CD4-positive, alpha-beta T cell (primary cell): ENCODE measurements around the gene APP. TPM values are rescaled to one million over a fixed set of nuclear protein-coding genes. Genes with fewer than 3 reads are reported as not detected.

Experiments used
- ATAC-seq: fragments of 200-7000 bp; cut with Tn5 transposase; one replicate; pipeline ENCODE4 v1.10.0; 2022; ENCODE audit warnings: mild to moderate bottlenecking; ENCODE audit not compliant: poor library complexity
- CTCF ChIA-PET: fragments of 350-600 bp; sonication (Branson Sonifier 250); formaldehyde crosslinking; loops from one replicate; lab custom pipeline; 2021; ENCODE audit warnings: antibody characterized with exemption, inconsistent platforms; lab: Charles Lee
- POLR2A ChIA-PET: fragments of 350-600 bp; sonication (Branson Sonifier 250); formaldehyde crosslinking; loops from one replicate; lab custom pipeline; 2021; ENCODE audit warnings: antibody characterized with exemption, inconsistent platforms; lab: Charles Lee
- DNase-seq, 14 experiments: peaks; one replicate each; pipeline ENCODE4 v3.0.0-alpha.2; 2013 to 2020; ENCODE audit warnings: mixed read lengths in 2 of 14
- H3K27ac ChIP-seq, 2 donors: one replicate each; pipeline versions ENCODE4 v1.5.1 to v1.7.0; 2013; ENCODE audit warnings: low read length in 2 of 2, low read depth in 1 of 2, mild to moderate bottlenecking in 1 of 2
- H3K27me3 ChIP-seq, 2 experiments: 1 replicate in 1 of 2; 2 replicates in 1 of 2; pipeline versions ENCODE4 v1.6.1 to v1.7.0; 2013; ENCODE audit warnings: low read length in 2 of 2, control low read depth in 1 of 2, mild to moderate bottlenecking in 1 of 2, moderate library complexity in 1 of 2; ENCODE audit not compliant: insufficient read depth in 2 of 2, control insufficient read depth in 1 of 2
- H3K36me3 ChIP-seq: one replicate; pipeline ENCODE4 v1.6.1; 2013; ENCODE audit warnings: low read length, control low read depth; ENCODE audit not compliant: insufficient read depth
- H3K4me1 ChIP-seq: one replicate; pipeline ENCODE4 v1.6.1; 2013; ENCODE audit warnings: low read length, control low read depth; ENCODE audit not compliant: insufficient read depth
- H3K4me3 ChIP-seq: one replicate; pipeline ENCODE4 v1.5.1; 2013; ENCODE audit warnings: mild to moderate bottlenecking, low read length, moderate library complexity
- H3K9me3 ChIP-seq, 2 experiments: 1 replicate in 1 of 2; 2 replicates in 1 of 2; pipeline versions ENCODE4 v1.6.1 to v1.7.0; 2013; ENCODE audit warnings: low read length in 2 of 2, mild to moderate bottlenecking in 2 of 2, control low read depth in 1 of 2, moderate library complexity in 1 of 2; ENCODE audit not compliant: control insufficient read depth in 1 of 2, insufficient read depth in 1 of 2
- H3K27ac Mint-ChIP-seq: one replicate; pipeline ENCODE4 v1.8.0; 2020; ENCODE audit warnings: mixed read lengths
- H3K27me3 Mint-ChIP-seq: one replicate; pipeline ENCODE4 v1.8.0; 2021; ENCODE audit warnings: mixed read lengths
- H3K36me3 Mint-ChIP-seq: one replicate; pipeline ENCODE4 v1.8.0; 2021; ENCODE audit warnings: low read depth, mixed read lengths
- H3K4me1 Mint-ChIP-seq: one replicate; pipeline ENCODE4 v1.8.0; 2021; ENCODE audit warnings: low read depth, mixed read lengths
- H3K4me3 Mint-ChIP-seq: one replicate; pipeline ENCODE4 v1.8.0; 2020; ENCODE audit warnings: mild to moderate bottlenecking, mixed read lengths
- H3K9me3 Mint-ChIP-seq: one replicate; pipeline ENCODE4 v1.8.0; 2020; ENCODE audit warnings: mixed read lengths
- intact Hi-C, 2 experiments: fragments of 100-400 bp; cut with DNase I in 1 of 2; cut with micrococcal nuclease in 1 of 2; formaldehyde crosslinking; loops; one replicate each; pipeline versions ENCODE4 v1.15.1 to v1.9.0; 2023 to 2025; cut with DNase I, micrococcal nuclease
- total RNA-seq, 174 experiments: library from RNA in 2 of 174; stranded (reverse) in 2 of 174; gene quantifications; one replicate each; pipeline ENCODE4 v1.2.3 and lab custom pipeline; 2021 to 2026
- TF ChIP-seq, protein P1 (sequence below): fragments of 200-600 bp; IDR thresholded peaks from one replicate; pipeline ENCODE4 v1.8.0; 2022; ENCODE audit warnings: antibody characterized with exemption, mild to moderate bottlenecking

The APP gene
- total RNA-seq, 2 experiments from 2014 or later, result 43.6 to 44.4 TPM

DNA sequence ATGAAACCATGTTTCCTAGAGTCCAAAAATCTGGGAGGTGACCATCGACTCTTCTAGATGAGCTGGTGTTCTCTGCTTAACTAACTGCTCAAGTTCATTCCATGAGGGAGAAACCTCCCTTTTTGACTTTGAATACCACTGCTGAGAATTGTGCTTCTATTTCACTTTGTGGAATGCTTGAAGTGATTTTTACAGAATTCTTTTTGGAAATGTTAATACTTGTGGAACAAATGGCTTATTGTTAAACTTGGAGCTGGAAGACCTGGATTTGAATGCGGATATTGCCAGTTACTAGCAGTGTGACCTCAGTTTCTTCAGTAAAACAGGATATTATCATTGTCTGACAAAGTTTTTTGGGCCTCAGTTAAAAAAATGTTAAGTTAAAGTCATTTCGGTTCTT, 36.5 kb upstream of the APP start:
- DNase-seq (no peak), ATAC-seq (no peak)
- no peaks in the 10 kb centered on the region for H3K9me3 ChIP-seq
- H3K36me3 ChIP-seq, result no peaks in the 10 kb centered on the region
- Mint-ChIP-seq H3K36me3 (no peaks in the 10 kb centered on the region), H3K27ac (no peak overlapping the region), H3K4me1 (no peaks in the 10 kb centered on the region), H3K27me3 (no peaks in the 10 kb centered on the region), H3K9me3 (no peaks in the 10 kb centered on the region), H3K4me3 (no peak overlapping the region)
- ChIA-PET CTCF (no interaction called here), POLR2A (no interaction called here)
- TF ChIP-seq, protein P1, sequence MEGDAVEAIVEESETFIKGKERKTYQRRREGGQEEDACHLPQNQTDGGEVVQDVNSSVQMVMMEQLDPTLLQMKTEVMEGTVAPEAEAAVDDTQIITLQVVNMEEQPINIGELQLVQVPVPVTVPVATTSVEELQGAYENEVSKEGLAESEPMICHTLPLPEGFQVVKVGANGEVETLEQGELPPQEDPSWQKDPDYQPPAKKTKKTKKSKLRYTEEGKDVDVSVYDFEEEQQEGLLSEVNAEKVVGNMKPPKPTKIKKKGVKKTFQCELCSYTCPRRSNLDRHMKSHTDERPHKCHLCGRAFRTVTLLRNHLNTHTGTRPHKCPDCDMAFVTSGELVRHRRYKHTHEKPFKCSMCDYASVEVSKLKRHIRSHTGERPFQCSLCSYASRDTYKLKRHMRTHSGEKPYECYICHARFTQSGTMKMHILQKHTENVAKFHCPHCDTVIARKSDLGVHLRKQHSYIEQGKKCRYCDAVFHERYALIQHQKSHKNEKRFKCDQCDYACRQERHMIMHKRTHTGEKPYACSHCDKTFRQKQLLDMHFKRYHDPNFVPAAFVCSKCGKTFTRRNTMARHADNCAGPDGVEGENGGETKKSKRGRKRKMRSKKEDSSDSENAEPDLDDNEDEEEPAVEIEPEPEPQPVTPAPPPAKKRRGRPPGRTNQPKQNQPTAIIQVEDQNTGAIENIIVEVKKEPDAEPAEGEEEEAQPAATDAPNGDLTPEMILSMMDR, result no peak
- H3K27ac ChIP-seq, result no peak overlapping the region
- H3K4me3 ChIP-seq, result no peak overlapping the region
- H3K4me1 ChIP-seq, result no peaks in the 10 kb centered on the region
- intact Hi-C loops, result no loop called here
- H3K27me3 ChIP-seq, result no peaks in the 10 kb centered on the region

DNA sequence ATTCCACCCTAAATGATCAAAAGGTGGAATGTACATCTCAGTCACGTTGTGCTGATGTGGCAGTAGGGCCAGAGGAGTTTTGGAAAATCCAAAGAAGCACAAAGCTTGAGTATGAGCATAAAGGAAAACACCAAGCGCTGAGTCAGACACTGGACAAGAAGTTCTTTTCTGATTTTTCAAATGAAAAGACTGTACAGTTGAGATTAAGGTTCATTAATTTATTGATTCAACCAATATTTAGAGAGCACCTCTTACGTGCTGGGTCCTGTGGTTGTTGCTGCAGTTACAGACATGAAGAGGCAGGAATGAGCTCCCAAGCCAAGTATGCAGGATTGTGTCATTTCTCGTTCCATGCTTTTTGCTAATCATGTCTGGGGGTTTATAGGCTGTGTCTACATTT, 28.9 kb upstream of the APP start:
- intact Hi-C loops, result no loop called here
- DNase-seq (no peak), ATAC-seq (no peak)
- no peak overlapping the region for H3K27ac ChIP-seq
- Mint-ChIP-seq H3K27ac (no peak overlapping the region), H3K9me3 (no peaks in the 10 kb centered on the region), H3K4me3 (no peak overlapping the region), H3K36me3 (no peaks in the 10 kb centered on the region), H3K4me1 (no peaks in the 10 kb centered on the region), H3K27me3 (no peaks in the 10 kb centered on the region)
- ChIA-PET CTCF (no interaction called here), POLR2A (no interaction called here)
- H3K9me3 ChIP-seq, result no peaks in the 10 kb centered on the region
- no peaks in the 10 kb centered on the region for H3K27me3 ChIP-seq
- H3K4me1 ChIP-seq, result no peaks in the 10 kb centered on the region
- H3K4me3 ChIP-seq, result no peak overlapping the region
- H3K36me3 ChIP-seq, result no peaks in the 10 kb centered on the region
- TF ChIP-seq, protein P1, result no peak

DNA sequence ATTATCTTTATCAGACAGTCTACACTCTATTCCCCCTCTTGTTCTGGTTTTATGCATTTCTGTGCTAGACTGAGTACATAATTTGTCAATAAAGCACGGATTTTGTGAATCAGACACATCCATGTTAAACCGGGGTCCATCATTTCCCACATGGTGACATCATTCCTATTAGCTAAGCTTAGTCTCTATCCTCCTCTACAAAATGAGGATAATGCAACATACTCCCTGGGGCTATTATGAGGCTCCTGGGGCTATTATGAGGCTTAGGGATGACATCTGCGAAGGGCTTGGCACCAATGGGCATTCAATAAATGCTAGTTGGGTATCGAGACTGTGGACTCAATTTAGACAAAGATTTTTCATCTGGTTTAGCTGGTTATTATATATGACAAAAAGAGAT, 25.1 kb upstream of the APP start:
- Histone ChIP-seq H3K4me1 (no peaks in the 10 kb centered on the region), H3K36me3 (no peaks in the 10 kb centered on the region), H3K27ac (no peak overlapping the region), H3K27me3 (no peaks in the 10 kb centered on the region), H3K9me3 (no peaks in the 10 kb centered on the region), H3K4me3 (no peak overlapping the region)
- H3K4me3 Mint-ChIP-seq, result no peak overlapping the region
- ChIA-PET POLR2A (no interaction called here), CTCF (no interaction called here)
- DNase-seq (no peak), ATAC-seq (no peak)
- H3K27ac Mint-ChIP-seq, result no peak overlapping the region
- TF ChIP-seq, protein P1, result no peak
- H3K9me3 Mint-ChIP-seq, result no peaks in the 10 kb centered on the region
- intact Hi-C loops, result no loop called here
- H3K36me3 Mint-ChIP-seq, result no peaks in the 10 kb centered on the region
- no peaks in the 10 kb centered on the region for H3K27me3 Mint-ChIP-seq
- H3K4me1 Mint-ChIP-seq, result no peaks in the 10 kb centered on the region
